Neutrophil (primary cell): ENCODE measurements around the gene MRPL37.

ENCODE experiments used
- H3K27ac ChIP-seq: fragments of 200-600 bp; sonication (generic); 2 replicates; pipeline ENCODE4 v1.5.1; 2016; ENCODE audit warnings: mild to moderate bottlenecking, moderate library complexity
- H3K27me3 ChIP-seq: fragments of 200-600 bp; sonication (generic); 2 replicates; pipeline ENCODE4 v1.6.0; 2016; ENCODE audit warnings: mild to moderate bottlenecking
- H3K36me3 ChIP-seq: fragments of 200-600 bp; sonication (generic); 2 replicates; pipeline ENCODE4 v1.5.1; 2017
- H3K4me1 ChIP-seq, 2 experiments: fragments of 200-600 bp in 1 of 2; sonication (generic) in 1 of 2; 1 replicate in 1 of 2; 2 replicates in 1 of 2; pipeline versions ENCODE4 v1.5.1 to v1.6.1; 2013 to 2016; ENCODE audit warnings: low read depth in 1 of 2, low read length in 1 of 2, mild to moderate bottlenecking in 1 of 2, moderate library complexity in 1 of 2; ENCODE audit not compliant: control insufficient read depth in 1 of 2, insufficient read depth in 1 of 2
- H3K4me3 ChIP-seq, 2 experiments: fragments of 200-600 bp in 1 of 2; sonication (generic) in 1 of 2; 1 replicate in 1 of 2; 2 replicates in 1 of 2; pipeline ENCODE4 v1.5.1; 2013 to 2016; ENCODE audit warnings: low read depth in 1 of 2, low read length in 1 of 2, mild to moderate bottlenecking in 1 of 2, moderate library complexity in 1 of 2
- H3K9me3 ChIP-seq: fragments of 200-600 bp; sonication (generic); 2 replicates; pipeline ENCODE4 v1.5.1; 2016
- CTCF ChIP-seq: fragments of 200-600 bp; sonication (generic); IDR thresholded peaks from 2 replicates; pipeline ENCODE4 v1.5.1; 2016; ENCODE audit warnings: antibody characterized with exemption

The MRPL37 gene

DNA sequence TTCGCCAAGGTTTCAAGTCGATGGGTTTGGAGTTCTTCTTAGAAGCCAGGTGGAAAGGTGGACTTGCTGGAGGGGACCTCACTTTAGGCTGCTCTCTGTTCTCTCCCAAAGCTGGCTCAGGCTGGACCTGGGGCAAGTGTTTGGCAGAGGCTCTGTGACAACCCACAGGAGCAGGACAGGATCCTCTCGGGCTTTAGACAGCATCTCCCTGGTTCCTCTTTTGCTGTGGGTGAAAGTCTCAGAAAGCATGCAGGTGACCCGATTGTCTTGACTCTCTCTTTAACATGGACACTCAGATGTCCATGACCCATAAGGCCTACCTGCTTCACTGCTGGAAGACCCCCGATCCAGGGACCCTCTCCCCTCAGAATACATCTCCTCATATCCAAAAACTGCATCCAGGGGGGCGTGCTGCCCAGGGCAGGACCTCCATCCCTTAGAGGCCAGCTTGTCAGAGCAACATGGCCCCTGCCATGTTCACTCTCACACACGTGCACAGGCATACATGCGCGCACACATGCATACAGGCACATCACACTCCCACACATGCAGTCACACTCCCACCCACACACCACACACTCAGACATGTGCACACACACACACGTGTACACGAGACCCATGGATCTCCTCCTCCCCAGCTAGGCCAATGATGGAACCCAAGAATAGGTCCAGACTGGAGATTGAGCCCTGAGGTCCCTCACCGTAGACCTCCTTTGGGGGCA, 21.3 kb downstream of the MRPL37 start:
- peaks cover 28% of the 10 kb centered on the region for H3K36me3 ChIP-seq
- H3K4me1 ChIP-seq = peaks cover 7 to 10% of the 10 kb centered on the region in 2 experiments
- TF ChIP-seq CTCF = no peak
- H3K9me3 ChIP-seq = no peaks in the 10 kb centered on the region
- no peaks in the 10 kb centered on the region for H3K27me3 ChIP-seq
- no peak overlapping the region for H3K4me3 ChIP-seq
- no peak overlapping the region for H3K27ac ChIP-seq

GRCh38 chr1:54221867-54222484, 22.0 kb downstream of the MRPL37 start:
- no peaks in the 10 kb centered on the region for H3K27me3 ChIP-seq
- TF ChIP-seq CTCF = no peak
- no peak overlapping the region for H3K27ac ChIP-seq
- H3K4me1 ChIP-seq = peaks cover 7 to 10% of the 10 kb centered on the region in 2 experiments
- H3K36me3 ChIP-seq = peaks cover 21% of the 10 kb centered on the region
- H3K9me3 ChIP-seq = no peaks in the 10 kb centered on the region
- no peak overlapping the region for H3K4me3 ChIP-seq

DNA sequence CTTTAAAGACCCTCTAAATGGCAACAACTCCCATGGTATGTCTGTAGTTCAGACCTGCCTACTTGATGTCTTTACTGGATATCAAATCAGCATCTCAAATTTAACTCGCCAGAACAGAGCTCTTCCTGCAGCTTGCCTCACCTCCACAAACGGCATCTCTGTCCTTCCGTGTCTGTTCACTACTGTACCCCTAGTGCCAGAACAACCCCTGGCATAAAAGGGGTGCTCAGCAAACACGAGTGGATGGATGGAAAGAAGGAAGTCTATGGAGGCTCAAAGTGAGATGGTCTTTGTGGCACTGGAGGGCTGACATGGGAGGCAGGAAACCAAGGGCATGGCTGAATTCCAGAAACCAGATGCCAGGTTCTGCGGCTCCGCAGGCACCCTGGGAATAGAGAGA, 22.7 kb downstream of the MRPL37 start:
- H3K4me1 ChIP-seq = peaks cover 7 to 10% of the 10 kb centered on the region in 2 experiments
- no peak for TF ChIP-seq CTCF
- no peak overlapping the region for H3K27ac ChIP-seq
- no peak overlapping the region for H3K4me3 ChIP-seq
- no peaks in the 10 kb centered on the region for H3K9me3 ChIP-seq
- peaks cover 14% of the 10 kb centered on the region for H3K36me3 ChIP-seq
- H3K27me3 ChIP-seq = no peaks in the 10 kb centered on the region

- H3K36me3 ChIP-seq = peaks cover 8% of the 10 kb centered on the region
- peaks cover 7 to 10% of the 10 kb centered on the region in 2 experiments for H3K4me1 ChIP-seq
- H3K27me3 ChIP-seq = no peaks in the 10 kb centered on the region
- no peak overlapping the region for H3K27ac ChIP-seq
- H3K4me3 ChIP-seq = no peak overlapping the region
- no peaks in the 10 kb centered on the region for H3K9me3 ChIP-seq
- no peak for TF ChIP-seq CTCF
Observed at GRCh38 chr1:54223441-54224202, 23.7 kb downstream of the MRPL37 start.

- no peaks in the 10 kb centered on the region for H3K9me3 ChIP-seq
- no peak for TF ChIP-seq CTCF
- no peak overlapping the region for H3K27ac ChIP-seq
- peaks cover 5% of the 10 kb centered on the region for H3K36me3 ChIP-seq
- H3K4me3 ChIP-seq = no peak overlapping the region
- no peaks in the 10 kb centered on the region for H3K27me3 ChIP-seq
- H3K4me1 ChIP-seq = peaks cover 7 to 10% of the 10 kb centered on the region in 2 experiments
Observed at GRCh38 chr1:54224233-54224632, 24.3 kb downstream of the MRPL37 start.
